HG02852 (cell line): Measurements from ENCODE around the gene ECT2L.
"Not testable (repeated sequence)": the region's sequence is repeated elsewhere in the genome, so short reads cannot be mapped to it uniquely, and the experiment has no call there.

Experiments
- ATAC-seq: cut with Tn5 transposase; IDR thresholded peaks from one replicate; pipeline ENCODE4 v1.9.1; 2021; ENCODE audit warnings: mild to moderate bottlenecking, moderate library complexity; ENCODE audit not compliant: unreplicated experiment

The ECT2L gene

DNA sequence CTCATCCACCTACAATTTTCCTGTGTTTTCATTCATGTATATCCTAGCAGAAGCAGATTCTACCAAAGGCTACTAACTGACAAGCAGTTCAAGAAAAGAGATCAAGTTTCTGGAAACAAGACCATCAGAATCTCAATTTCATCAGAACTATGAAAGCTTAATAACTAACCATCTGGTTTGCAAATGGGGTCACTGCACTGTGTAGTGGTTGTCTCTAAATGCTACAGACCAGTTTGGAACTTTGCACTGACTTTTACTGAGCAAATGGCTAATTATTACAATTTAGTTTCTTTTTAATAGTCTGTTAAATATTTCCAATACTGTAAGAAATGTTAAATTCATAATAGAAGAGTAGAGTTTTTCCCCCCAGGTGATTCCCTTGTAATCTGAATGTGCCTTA lies 127.7 kb downstream of the ECT2L start:
- ATAC-seq: no peak

DNA sequence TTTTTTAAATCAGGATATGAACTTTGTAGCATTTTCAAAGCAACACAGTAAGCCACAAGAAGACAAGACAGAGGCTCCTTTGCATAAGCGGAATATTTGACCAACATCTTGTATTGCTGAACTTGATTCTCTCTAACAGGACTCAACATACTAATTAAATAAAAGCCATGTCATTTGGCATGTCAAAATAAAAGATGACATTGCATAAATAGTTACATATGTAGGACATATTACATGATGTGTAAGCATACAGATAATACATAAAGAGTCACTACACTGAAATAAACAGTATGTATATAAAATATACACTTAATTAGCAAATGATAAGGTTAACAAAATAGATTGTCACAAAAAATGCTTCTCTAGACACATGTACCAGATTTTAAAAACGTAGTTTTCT lies 129.9 kb downstream of the ECT2L start:
- no peak for ATAC-seq

- no peak for ATAC-seq
Measured at GRCh38 chr6:138926579-138926978, 130.7 kb downstream of the ECT2L start.

- no peak for ATAC-seq
Measured at GRCh38 chr6:138931660-138932059, 135.8 kb downstream of the ECT2L start.

- ATAC-seq: not testable (repeated sequence)
Measured at GRCh38 chr6:138936873-138937272, 141.0 kb downstream of the ECT2L start.

GRCh38 chr6:138943089-138943625 lies 147.3 kb downstream of the ECT2L start:
- no peak for ATAC-seq

DNA sequence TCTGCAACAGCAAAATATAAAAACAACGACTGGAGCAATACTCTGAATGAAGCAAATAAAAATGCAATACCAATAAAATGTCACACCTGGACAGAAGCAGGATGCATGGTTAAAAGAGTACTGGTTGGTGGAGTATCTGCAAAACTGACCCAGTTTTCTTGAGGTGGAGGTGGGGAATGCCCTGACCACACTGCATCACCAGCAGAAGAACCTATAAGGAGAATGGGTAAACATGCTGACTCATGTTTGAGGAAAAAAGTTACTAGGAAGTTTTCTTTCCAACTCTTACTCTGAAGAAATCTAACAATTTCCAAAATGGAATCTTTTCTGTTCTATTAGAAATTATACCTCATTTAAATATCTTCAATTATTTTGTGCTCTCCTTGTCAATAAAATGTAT lies 148.5 kb downstream of the ECT2L start:
- ATAC-seq: peak; percentile 70

GRCh38 chr6:138945354-138945753 lies 149.5 kb downstream of the ECT2L start:
- ATAC-seq: no peak

GRCh38 chr6:138948004-138948403 lies 152.1 kb downstream of the ECT2L start:
- ATAC-seq: no peak

DNA sequence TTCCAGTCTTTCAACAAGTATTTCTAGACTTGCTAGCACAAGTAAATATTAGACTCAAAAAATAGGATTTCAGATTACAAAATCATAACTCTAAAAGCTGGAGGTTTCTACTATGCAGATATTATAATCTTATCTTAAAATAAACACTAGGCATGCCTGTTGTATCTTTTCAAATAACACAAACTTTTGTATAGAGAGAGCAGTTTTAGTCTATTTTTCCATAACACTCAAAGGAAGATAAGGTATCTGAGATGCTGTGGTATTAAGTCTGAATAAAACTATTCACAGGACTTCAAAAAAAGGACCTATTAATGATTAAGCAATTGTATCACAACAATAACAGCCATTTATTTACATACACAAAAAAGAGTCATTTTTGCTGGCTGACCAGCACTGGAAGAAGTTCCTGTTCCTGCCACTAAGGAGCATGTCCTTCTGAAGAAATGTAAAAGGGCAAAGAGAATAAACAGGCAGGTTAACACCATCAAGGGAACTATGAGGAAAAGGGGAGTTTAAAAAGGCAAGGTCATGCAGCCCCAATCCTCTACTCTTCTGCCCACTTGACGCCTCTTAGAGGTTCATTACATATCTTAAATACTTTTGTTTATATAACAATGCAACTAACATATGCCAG lies 152.8 kb downstream of the ECT2L start:
- ATAC-seq: no peak

DNA sequence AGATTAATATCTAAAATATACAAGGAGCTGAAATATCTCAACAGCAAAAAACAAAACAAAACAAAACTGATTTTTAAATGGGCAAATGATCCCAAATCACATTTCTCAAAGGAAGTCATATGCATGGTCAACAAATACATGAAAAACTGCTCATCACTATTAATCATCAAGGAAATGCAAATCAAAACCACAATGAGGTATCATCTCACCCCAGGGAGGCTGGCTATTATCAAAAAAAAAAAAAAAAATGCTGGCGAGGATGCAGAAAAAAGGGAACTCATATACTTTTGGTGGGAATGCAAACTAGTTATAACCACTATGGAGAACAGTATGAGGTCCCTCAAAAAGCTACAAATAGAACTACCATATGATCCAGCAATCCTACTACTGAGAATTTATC lies 157.6 kb downstream of the ECT2L start:
- no peak for ATAC-seq
